SK-N-MC (cell line): ENCODE measurements around the gene DHDH.

ENCODE experiments used
- EZH2 ChIP-seq: fragments of 200-600 bp; sonication (generic); IDR thresholded peaks from one replicate; pipeline ENCODE4 v1.6.1; 2017; ENCODE audit warnings: antibody characterized with exemption
- FOXP2 ChIP-seq: optimal IDR thresholded peaks from 2 replicates; pipeline ENCODE3; 2011; ENCODE audit warnings: mild to moderate bottlenecking, moderate library complexity; ENCODE audit not compliant: insufficient read depth; ENCODE audit errors: extremely low read length, control extremely low read depth
- POLR2AphosphoS5 ChIP-seq: IDR thresholded peaks from 2 replicates; pipeline ENCODE4 v1.6.1; 2012; ENCODE audit warnings: mild to moderate bottlenecking, low read depth, low read length, borderline replicate concordance

DNA sequence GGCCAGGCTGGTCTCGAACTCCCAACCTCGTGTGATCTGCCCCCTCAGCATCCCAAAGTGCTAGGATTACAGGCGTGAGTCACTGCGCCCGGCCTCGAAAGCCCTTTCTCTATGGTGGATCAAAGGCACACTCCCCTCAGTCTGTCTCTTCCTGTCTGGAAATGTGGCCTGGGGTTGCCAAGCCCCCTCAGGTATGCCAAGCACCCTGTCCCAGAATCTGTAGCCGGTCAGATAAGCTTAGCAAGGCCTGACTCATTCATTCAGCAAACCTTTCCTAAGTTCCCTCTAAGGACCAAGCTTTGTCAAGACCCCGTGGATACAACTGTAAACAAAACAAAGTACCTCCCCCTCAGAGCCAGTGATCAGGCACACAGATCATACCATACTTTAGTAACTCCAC lies 19.3 kb upstream of the DHDH start:
- TF ChIP-seq EZH2 (no peak), POLR2AphosphoS5 (no peak), FOXP2 (no peak)
